Activated naive CD8-positive, alpha-beta T cell treated with anti-CD3 and anti-CD28 coated beads, Interleukin-2, amount 50 U/mL, for 24 hours (primary cell): ENCODE measurements around the gene KIAA0513.
"Not testable (repeated sequence)": the region's sequence is repeated elsewhere in the genome, so short reads cannot be mapped to it uniquely, and the experiment has no call there.

Source experiments
- ATAC-seq: fragments of 150-1000 bp; cut with Tn5 transposase; one replicate; pipeline ENCODE4 v1.10.0; 2021
- DNase-seq: peaks from one replicate; pipeline ENCODE4 v3.0.0; 2021
- H3K27ac Mint-ChIP-seq: one replicate; pipeline ENCODE4 v1.8.0; 2021; ENCODE audit warnings: mild to moderate bottlenecking, mixed read lengths
- H3K27me3 Mint-ChIP-seq: one replicate; pipeline ENCODE4 v1.8.0; 2021; ENCODE audit warnings: mixed read lengths
- H3K36me3 Mint-ChIP-seq: one replicate; pipeline ENCODE4 v1.8.0; 2021; ENCODE audit warnings: low read depth, mixed read lengths
- H3K4me1 Mint-ChIP-seq: one replicate; pipeline ENCODE4 v1.8.0; 2021; ENCODE audit warnings: mixed read lengths
- H3K4me3 Mint-ChIP-seq: one replicate; pipeline ENCODE4 v1.8.0; 2021; ENCODE audit warnings: mild to moderate bottlenecking, moderate library complexity, mixed read lengths
- H3K9me3 Mint-ChIP-seq: one replicate; pipeline ENCODE4 v1.8.0; 2021; ENCODE audit warnings: mixed read lengths

KIAA0513 gene

DNA sequence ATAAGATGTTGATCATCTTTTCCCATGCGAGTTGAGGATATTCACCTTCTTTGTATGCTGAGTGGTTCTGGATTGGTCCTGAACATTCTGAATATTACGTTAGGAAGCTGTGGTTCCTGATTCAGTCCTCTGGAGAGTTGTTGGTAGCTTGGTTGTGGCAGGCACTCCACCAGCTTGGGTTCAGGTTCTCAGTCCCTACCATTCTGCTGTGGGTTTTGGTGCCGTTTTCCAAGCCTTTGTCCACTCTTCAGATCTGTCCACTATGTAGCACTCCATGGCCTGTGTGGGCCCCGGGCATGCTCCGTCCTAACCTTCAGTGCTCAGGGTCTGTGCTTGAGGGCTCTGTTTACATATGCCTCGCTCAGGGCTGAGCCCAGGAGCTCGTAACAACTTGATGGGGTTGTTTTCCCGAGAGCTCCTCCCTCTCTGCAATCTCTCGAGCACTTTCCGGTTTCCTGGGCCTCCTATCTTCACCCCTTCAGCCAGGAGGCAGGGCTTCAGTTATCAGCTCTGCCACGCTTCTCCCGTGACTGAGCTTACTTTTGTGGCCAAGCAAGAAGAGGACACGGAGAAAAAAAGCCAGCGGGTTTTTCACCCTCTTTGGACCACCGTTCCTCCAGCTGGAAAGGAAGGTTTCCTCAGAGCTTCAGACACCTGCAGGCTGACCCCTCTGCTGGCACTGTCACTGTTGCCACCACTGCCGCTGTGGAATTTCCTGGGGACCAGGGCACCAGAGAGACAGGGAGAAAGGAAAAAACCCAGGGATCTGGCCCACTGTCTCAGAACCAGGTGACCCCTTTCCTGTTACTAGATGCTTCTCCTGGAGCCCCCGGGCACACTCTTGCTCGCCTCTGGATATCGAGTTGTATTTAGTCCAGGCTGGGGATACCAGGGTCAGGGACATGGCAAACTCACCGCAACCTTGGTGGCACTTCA, 19.6 kb downstream of the KIAA0513 start:
- ATAC-seq (no peak), DNase-seq (no peak)
- H3K4me3 Mint-ChIP-seq = peak overlapping the region; percentile 40
- H3K4me1 Mint-ChIP-seq = peaks cover 27% of the 10 kb centered on the region
- no peaks in the 10 kb centered on the region for H3K27me3 Mint-ChIP-seq
- H3K36me3 Mint-ChIP-seq = no peaks in the 10 kb centered on the region
- no peaks in the 10 kb centered on the region for H3K9me3 Mint-ChIP-seq
- no peak overlapping the region for H3K27ac Mint-ChIP-seq

DNA sequence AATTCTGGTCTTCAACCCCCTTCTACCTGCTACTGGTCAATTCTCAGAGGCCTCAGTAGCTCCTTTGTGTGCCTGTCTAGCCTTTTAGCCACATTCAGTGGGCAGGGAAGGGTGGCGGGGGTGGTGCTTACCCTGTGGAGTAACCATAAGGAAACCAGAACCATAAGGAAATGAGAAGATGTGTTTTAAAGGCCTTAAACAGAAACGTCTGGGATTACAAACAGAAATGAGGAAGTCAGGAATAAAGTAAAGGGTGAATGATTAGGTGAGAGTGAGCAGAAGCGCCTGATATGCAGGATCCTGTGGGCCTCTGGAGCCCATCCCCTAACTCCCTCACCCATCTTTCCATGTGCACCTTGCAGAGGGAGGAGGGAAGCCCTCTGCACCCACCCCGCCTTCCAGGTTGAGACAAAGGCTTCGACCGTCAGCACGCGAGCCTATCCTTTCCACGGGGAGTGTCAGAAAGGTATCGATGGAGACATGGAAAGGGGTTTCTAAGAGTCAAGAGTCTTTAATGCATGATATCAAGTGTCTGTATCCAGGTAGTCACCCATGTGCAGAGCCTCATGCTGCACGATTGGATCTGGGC, 20.4 kb downstream of the KIAA0513 start:
- DNase-seq (no peak), ATAC-seq (no peak)
- Mint-ChIP-seq H3K36me3 (peaks cover 2% of the 10 kb centered on the region), H3K4me3 (no peak overlapping the region), H3K27me3 (no peaks in the 10 kb centered on the region), H3K9me3 (no peaks in the 10 kb centered on the region), H3K27ac (no peak overlapping the region), H3K4me1 (peaks cover 27% of the 10 kb centered on the region)

DNA sequence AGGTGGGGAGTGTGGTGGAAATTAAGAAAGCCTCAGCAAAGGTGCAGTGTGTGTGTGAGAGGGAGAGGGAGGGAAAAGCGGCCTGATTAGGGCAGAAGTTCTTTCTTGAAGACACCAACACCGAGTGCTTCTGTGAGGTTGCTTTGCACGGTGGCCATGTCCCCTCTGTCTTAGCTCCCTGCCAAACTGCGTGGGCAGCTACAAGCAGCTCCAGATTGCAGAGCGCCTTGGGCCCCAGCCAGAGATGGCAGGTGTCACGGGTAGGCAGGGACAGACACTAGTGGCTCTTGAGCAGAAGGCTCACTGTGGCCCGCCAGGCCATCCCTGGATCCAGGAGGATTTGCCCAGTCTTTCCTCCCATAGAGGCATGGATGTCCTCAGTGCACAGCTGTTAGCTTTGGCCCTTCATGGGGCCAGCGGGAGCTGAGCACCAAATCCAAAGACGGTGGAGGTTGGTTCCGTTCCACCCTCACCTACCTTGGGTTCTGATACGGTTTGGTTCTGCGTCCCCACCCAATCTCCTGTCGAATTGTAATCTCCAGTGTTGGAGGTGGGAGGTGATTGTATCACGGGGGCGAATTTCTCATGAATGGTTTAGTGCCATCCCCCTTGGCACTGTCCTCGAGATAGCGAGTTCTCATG, 21.4 kb downstream of the KIAA0513 start:
- ATAC-seq = no peak
- no peak for DNase-seq
- no peaks in the 10 kb centered on the region for H3K9me3 Mint-ChIP-seq
- no peak overlapping the region for H3K27ac Mint-ChIP-seq
- peaks cover 29% of the 10 kb centered on the region for H3K4me1 Mint-ChIP-seq
- H3K27me3 Mint-ChIP-seq = no peaks in the 10 kb centered on the region
- H3K4me3 Mint-ChIP-seq = no peak overlapping the region
- peaks cover 2% of the 10 kb centered on the region for H3K36me3 Mint-ChIP-seq

DNA sequence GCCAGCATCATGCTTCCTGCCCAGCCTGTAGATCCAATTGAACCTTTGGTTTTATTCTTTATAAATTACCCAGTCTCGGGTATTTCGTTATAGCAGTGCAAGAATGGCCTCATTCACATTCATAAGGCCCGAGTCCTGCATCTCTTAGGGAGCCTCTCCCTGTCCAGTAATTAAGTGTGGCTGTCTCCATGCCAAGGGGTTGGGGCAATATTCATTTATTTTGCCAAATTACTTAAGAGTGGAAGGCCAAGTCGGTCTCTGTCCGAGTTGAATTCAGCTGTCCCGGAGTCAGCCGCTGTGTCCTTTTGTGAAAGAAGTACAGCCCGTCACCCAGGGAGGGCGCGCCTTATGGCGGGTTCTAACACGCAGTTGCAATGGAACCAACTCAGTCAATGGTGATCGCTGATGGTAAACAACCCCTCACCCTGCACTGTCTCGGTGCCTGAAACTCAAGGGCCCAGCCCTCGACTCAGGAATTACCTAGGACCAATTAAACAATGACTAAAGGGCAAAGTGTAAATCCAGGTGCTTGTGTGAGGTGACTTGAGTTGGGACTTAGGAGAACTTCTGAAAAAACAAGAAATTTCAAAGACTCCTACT, 22.2 kb downstream of the KIAA0513 start:
- Mint-ChIP-seq H3K27ac (no peak overlapping the region), H3K4me1 (peaks cover 33% of the 10 kb centered on the region), H3K9me3 (no peaks in the 10 kb centered on the region), H3K36me3 (peaks cover 2% of the 10 kb centered on the region), H3K27me3 (no peaks in the 10 kb centered on the region), H3K4me3 (no peak overlapping the region)
- DNase-seq (no peak), ATAC-seq (no peak)

DNA sequence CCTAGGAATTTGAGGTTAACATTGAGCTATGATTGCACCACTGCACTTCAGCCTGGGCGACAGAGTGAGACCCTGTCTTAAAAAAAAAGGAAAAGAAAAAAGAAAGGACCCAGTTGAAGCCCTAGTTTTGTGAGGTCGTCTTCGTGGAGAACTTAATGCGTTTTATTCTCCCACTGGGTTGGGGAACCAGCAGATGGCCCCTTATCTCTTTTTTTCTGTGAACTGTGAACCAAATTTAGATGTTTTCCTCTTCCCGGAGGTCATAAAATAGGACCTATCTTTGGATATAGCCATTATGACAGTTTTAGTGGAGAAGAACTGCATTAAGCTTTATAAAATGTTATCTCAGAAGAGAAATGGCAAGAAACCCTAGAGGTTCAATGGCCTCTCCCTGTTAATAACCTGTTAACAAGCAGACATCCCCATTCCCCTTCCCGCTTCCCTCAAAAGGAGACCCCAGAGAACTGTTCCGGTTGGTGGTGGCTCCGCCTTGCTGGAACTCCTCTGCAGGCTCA, 23.5 kb downstream of the KIAA0513 start:
- Mint-ChIP-seq H3K36me3 (peaks cover 2% of the 10 kb centered on the region), H3K4me1 (peaks cover 43% of the 10 kb centered on the region), H3K4me3 (no peak overlapping the region), H3K27me3 (no peaks in the 10 kb centered on the region), H3K9me3 (no peaks in the 10 kb centered on the region), H3K27ac (no peak overlapping the region)
- ATAC-seq (no peak), DNase-seq (no peak)

DNA sequence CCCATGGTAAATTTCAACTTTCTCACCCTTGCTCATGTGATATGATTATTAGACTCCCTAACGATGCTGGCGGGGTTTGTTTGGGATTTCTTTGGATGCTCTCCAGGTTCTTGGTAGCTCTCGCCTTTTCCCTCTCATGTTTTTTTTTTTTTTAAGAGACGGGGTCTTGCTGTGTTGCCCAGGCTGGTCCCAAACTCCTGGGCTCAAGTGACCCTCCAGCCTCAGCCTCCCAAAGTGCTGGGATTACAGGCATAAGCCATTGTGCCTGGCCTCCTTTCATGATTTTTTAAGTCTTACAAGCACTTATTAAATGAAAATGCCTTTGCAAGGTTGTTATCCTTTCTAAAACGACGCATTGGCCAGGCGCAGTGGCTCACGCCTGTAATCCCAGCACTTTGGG, 24.1 kb downstream of the KIAA0513 start:
- H3K4me1 Mint-ChIP-seq = peaks cover 43% of the 10 kb centered on the region
- H3K36me3 Mint-ChIP-seq = peaks cover 2% of the 10 kb centered on the region
- H3K4me3 Mint-ChIP-seq = no peak overlapping the region
- H3K27me3 Mint-ChIP-seq = no peaks in the 10 kb centered on the region
- no peak overlapping the region for H3K27ac Mint-ChIP-seq
- no peaks in the 10 kb centered on the region for H3K9me3 Mint-ChIP-seq
- DNase-seq (no peak), ATAC-seq (no peak)

DNA sequence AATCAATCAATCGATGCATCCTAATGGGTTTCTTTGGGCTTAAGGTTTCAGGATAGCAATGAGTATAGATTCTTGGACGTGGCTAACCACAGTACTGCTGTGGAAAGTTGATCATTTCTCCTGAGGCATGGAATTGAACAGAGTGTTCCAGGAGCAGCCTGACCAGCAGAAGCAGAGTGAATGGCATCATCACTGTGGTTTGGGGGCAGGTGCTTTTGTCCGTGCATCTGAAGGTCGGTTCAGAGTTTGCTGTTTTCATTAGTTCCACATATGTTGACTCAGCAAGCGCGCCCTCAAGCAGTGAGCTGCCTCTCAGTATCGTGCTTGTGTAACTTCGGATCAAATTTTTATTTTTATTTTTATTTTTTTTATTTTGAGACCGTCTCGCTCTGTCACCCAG, 24.9 kb downstream of the KIAA0513 start:
- ATAC-seq (no peak), DNase-seq (no peak)
- Mint-ChIP-seq H3K27me3 (no peaks in the 10 kb centered on the region), H3K9me3 (no peaks in the 10 kb centered on the region), H3K36me3 (peaks cover 2% of the 10 kb centered on the region), H3K4me3 (no peak overlapping the region), H3K4me1 (peaks cover 43% of the 10 kb centered on the region), H3K27ac (no peak overlapping the region)

DNA sequence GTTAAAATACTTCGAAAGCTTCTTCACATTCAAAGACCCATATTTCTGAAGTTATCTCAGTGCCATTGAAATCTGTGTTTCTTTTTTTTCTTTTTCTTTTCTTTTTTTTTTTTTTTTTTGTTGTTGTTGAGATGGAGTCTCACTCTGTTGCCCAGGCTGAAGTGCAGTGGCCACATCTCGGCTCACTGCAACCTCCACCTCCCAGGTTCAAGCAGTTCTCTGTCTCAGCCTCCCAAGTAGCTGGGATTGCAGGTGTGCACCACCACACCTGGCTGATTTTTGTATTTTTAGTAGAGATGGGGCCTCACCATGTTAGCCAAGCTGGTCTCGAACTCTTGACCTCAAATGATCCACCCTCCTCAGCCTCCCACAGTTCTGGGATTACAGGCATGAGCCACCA, 26.7 kb downstream of the KIAA0513 start:
- H3K4me3 Mint-ChIP-seq, H3K9me3 Mint-ChIP-seq, H3K27ac Mint-ChIP-seq, H3K27me3 Mint-ChIP-seq, DNase-seq, H3K36me3 Mint-ChIP-seq, ATAC-seq: not testable (repeated sequence)
- H3K4me1 Mint-ChIP-seq = peaks cover 43% of the 10 kb centered on the region

DNA sequence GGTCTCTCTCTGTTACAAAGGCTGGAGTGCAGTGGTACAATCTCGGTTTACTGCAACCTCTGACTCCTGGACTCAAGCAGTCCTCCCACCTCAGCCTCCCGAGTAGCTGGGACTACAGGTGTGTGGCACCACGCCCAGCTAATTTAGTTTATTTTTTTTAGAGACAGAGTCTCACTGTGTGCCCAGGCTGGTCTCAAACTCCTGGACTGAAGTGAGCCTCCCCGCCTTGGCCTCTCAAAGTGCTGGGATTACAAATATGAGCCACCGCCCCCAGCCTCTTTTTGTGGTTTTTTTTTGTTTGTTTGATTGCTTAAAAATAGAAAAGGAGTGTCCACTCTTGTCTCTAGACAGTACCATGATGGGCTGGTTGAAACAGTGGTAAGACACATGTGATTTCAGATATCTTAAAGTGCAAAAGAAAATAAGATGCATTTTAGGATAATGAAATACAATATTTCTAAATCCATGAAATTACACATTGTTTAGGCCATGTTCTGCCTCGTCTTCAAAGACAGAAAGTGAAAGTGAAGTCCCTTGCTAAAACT, 27.4 kb downstream of the KIAA0513 start:
- DNase-seq (no peak), ATAC-seq (no peak)
- Mint-ChIP-seq H3K4me3 (peak overlapping the region; percentile 73), H3K36me3 (peaks cover 2% of the 10 kb centered on the region), H3K4me1 (peaks cover 43% of the 10 kb centered on the region), H3K27ac (peak overlapping the region; percentile 90), H3K9me3 (no peaks in the 10 kb centered on the region), H3K27me3 (no peaks in the 10 kb centered on the region)

DNA sequence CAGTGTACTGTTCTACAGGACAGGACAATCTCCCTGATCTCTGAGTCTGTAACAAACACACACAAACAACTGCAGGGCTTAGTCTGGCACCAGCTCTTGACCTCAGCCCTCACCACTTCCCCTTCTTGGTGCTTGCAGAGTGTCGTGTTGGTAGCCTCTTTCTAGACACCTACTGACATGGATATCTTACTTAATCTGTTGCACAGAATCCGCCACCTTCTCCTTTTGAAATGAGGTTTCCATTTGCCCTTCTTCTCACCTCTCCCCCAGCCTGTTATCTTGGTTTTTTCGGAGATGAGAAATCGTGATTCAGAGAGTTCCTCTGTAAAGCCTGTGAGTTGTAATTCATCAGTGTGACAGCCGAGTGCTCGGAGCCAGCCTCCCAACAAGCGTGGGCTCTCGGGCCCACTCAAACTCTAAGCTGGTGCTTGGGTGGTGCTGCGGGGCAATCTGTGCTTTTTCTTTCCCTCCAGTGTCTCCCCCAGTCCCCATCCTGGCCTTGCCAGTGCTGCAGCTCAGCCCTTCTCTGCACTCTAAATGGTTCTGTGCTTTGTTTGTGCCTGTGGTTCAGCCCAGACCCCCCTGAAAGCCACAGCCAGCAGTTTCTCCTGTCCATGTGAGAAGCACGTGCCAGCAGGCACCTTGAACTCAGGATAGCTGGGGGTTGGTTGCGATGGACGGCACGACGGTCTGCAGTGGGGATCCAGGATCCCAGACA, 28.1 kb downstream of the KIAA0513 start:
- ATAC-seq = peak; percentile 93
- peaks cover 2% of the 10 kb centered on the region for H3K36me3 Mint-ChIP-seq
- H3K27ac Mint-ChIP-seq = peak overlapping the region; percentile 90
- no peaks in the 10 kb centered on the region for H3K9me3 Mint-ChIP-seq
- H3K4me1 Mint-ChIP-seq = peaks cover 39% of the 10 kb centered on the region
- H3K4me3 Mint-ChIP-seq = peak overlapping the region; percentile 73
- no peaks in the 10 kb centered on the region for H3K27me3 Mint-ChIP-seq
- DNase-seq = peak; percentile 62

DNA sequence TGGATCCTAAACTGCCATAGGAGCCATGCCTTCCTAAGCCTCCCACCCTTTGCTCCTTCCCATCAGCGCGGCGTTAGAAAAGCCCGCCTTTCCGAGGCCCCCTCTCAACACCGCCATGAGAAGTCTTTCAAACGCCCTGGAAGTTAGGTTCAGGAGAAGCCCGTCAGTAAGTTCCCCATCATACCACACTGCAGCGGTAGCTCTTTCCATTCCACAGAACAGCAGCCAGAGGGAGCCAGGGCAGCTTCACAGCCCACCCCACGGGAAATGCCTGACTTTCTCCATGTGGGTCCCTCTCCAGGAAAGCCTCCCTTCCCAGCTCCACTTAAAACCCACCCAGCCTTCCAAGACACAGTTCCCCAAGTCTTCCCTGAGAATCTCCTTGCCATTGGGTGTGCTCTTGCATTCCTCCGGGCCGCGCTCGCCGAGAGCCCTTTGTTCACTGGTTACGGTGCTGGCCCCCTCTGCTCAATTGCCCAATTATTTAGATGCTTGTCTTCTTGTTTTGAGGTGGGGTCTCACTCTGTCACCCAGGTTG, 28.7 kb downstream of the KIAA0513 start:
- peaks cover 40% of the 10 kb centered on the region for H3K4me1 Mint-ChIP-seq
- peak; percentile 16 for DNase-seq

DNA sequence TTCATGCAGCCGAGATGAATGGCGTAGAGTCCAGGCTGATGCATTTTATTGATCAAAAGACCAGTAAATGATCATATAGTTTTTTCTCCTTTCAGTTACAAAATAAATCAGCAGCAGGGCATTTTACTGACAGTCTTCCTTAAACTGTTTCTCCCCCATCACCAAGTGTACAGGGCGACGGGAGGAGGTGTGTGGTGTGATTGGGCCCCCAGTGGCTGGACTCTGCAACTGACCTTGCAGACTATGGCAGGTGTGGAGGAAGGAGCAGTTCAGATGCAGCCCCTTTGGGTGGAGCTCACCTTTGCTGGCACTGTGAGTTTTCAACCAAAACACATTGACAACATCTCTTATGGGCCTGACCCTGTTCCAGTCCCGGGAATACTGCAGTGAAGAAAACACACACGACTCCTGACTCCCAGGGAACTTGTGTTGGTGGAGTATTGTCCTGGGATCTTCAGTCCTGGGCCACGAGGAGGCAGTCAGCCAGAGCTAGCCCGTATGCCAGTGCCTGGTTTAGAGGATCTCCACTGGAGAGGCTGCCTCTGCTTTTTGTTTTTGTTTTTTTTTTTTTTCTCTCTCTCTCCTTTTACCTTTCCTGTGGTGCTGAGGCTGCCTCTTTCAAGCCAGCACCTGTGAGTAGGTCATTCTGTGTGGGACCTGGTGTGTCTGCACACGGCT, 29.8 kb downstream of the KIAA0513 start:
- peak overlapping the region; percentile 90 for H3K27ac Mint-ChIP-seq
- H3K36me3 Mint-ChIP-seq = peaks cover 2% of the 10 kb centered on the region
- DNase-seq (no peak), ATAC-seq (no peak)
- H3K27me3 Mint-ChIP-seq = no peaks in the 10 kb centered on the region
- no peak overlapping the region for H3K4me3 Mint-ChIP-seq
- H3K4me1 Mint-ChIP-seq = peaks cover 48% of the 10 kb centered on the region
- no peaks in the 10 kb centered on the region for H3K9me3 Mint-ChIP-seq

More for the DNA sequence above, 28.7 kb downstream of the KIAA0513 start:
- H3K4me3 Mint-ChIP-seq = peak overlapping the region; percentile 73
- peak overlapping the region; percentile 90 for H3K27ac Mint-ChIP-seq
- no peaks in the 10 kb centered on the region for H3K9me3 Mint-ChIP-seq
- peaks cover 2% of the 10 kb centered on the region for H3K36me3 Mint-ChIP-seq
- no peak for ATAC-seq
- H3K27me3 Mint-ChIP-seq = no peaks in the 10 kb centered on the region

DNA sequence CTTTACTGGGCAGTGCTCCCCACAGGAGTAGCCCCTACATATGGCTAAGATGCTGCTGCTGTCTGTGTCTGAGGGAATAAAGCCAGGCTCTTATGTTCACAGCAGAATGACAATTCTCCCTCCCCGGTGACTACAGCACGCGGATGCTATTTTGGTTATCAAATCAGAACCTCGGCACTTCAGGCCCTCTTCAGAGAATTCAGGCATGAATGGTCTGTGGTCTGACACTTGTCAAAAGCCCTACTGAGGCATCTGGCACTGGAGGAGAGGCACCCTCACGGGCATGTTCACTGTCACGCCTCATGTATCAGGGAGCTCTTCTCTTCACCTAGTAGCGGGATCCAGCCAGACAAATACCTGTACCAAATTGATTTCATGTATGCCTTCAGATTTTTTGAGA, 30.4 kb downstream of the KIAA0513 start:
- peaks cover 48% of the 10 kb centered on the region for H3K4me1 Mint-ChIP-seq
- H3K27me3 Mint-ChIP-seq = no peaks in the 10 kb centered on the region
- H3K27ac Mint-ChIP-seq = peak overlapping the region; percentile 57
- no peaks in the 10 kb centered on the region for H3K36me3 Mint-ChIP-seq
- no peak overlapping the region for H3K4me3 Mint-ChIP-seq
- no peak for ATAC-seq
- DNase-seq = no peak
- no peaks in the 10 kb centered on the region for H3K9me3 Mint-ChIP-seq
